Stimulated activated CD4-positive, alpha-beta T cell treated with anti-CD3 and anti-CD28 coated beads, Interleukin-15, amount 100 ng/mL, for 48 hours (primary cell): ENCODE results near the gene NUS1.
"Not testable (repeated sequence)": the region's sequence is repeated elsewhere in the genome, so short reads cannot be mapped to it uniquely, and the experiment has no call there.

Experiments
- DNase-seq, 2 donors: peaks; one replicate each; pipeline ENCODE4 v3.0.0-alpha.2; 2020; ENCODE audit warnings: low read depth in 2 of 2

Gene NUS1

GRCh38 chr6:117674991-117675657, at the start of gene NUS1:
Gene NUS1, plus strand, starts transcription at chr6:117675469. Its CDS starts 202 bp downstream, at chr6:117675671.
- DNase-seq: peak; percentile 95 to 96

- DNase-seq: no peak
Measured at GRCh38 chr6:117627533-117627932, 47.7 kb upstream of the NUS1 start.

- no peak for DNase-seq
Measured at GRCh38 chr6:117629119-117629660, 46.1 kb upstream of the NUS1 start.

GRCh38 chr6:117637770-117638169, 37.5 kb upstream of the NUS1 start:
- no peak for DNase-seq

- no peak for DNase-seq
Measured at GRCh38 chr6:117642976-117643375, 32.3 kb upstream of the NUS1 start.

GRCh38 chr6:117651984-117652383, 23.3 kb upstream of the NUS1 start:
- not testable (repeated sequence) for DNase-seq

GRCh38 chr6:117653949-117654348, 21.3 kb upstream of the NUS1 start:
- DNase-seq: no peak

- DNase-seq: no peak
Measured at GRCh38 chr6:117655380-117655779, 19.9 kb upstream of the NUS1 start.

GRCh38 chr6:117666881-117667280, 8.4 kb upstream of the NUS1 start:
- no peak for DNase-seq

- DNase-seq: no peak
Measured at GRCh38 chr6:117668736-117669135, 6.5 kb upstream of the NUS1 start.

- DNase-seq: no peak
Measured at GRCh38 chr6:117674503-117674902, 766 bp upstream of the NUS1 start.

GRCh38 chr6:117675658-117676301, 511 bp downstream of the NUS1 start:
- DNase-seq: not testable (repeated sequence)

GRCh38 chr6:117676577-117677218, 1.4 kb downstream of the NUS1 start:
- DNase-seq: no peak

GRCh38 chr6:117677553-117678141, 2.4 kb downstream of the NUS1 start:
- no peak for DNase-seq

GRCh38 chr6:117681162-117681741, 6.0 kb downstream of the NUS1 start:
- DNase-seq: no peak

GRCh38 chr6:117684749-117685148, 9.5 kb downstream of the NUS1 start:
- no peak for DNase-seq

- no peak for DNase-seq
Measured at GRCh38 chr6:117685359-117685758, 10.1 kb downstream of the NUS1 start.

- no peak for DNase-seq
Measured at GRCh38 chr6:117687021-117687648, 11.9 kb downstream of the NUS1 start.

- DNase-seq: not testable (repeated sequence)
Measured at GRCh38 chr6:117689584-117689983, 14.3 kb downstream of the NUS1 start.

GRCh38 chr6:117706504-117706903, 31.2 kb downstream of the NUS1 start:
- no peak for DNase-seq

GRCh38 chr6:117706936-117707509, 31.8 kb downstream of the NUS1 start:
- DNase-seq: not testable (repeated sequence)
